ENCODE data around the gene FAM222B.

DNA sequence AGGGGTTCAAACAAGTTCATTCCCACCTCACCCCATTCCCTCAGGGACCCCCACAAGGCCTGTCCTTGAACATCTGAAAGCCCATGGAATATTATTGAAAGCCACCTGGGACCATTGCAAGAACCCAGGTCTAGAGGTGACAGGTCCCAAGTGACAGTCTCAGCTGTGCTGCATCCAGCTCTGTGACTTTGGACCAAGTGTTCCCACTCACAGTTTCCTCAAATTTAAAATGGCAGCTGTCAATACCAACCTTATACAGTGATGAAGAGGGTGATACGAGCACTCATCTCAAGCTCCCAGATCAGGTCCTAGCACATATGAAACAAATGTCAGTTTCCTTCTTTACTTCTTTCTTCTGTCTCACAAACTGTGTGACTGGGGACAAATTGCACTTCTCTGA is 21.4 kb upstream of the FAM222B start:
- no peak for TF ChIP-seq HDAC2 (IDR thresholded peaks at IDR 0.05)
- TF ChIP-seq, protein P1, sequence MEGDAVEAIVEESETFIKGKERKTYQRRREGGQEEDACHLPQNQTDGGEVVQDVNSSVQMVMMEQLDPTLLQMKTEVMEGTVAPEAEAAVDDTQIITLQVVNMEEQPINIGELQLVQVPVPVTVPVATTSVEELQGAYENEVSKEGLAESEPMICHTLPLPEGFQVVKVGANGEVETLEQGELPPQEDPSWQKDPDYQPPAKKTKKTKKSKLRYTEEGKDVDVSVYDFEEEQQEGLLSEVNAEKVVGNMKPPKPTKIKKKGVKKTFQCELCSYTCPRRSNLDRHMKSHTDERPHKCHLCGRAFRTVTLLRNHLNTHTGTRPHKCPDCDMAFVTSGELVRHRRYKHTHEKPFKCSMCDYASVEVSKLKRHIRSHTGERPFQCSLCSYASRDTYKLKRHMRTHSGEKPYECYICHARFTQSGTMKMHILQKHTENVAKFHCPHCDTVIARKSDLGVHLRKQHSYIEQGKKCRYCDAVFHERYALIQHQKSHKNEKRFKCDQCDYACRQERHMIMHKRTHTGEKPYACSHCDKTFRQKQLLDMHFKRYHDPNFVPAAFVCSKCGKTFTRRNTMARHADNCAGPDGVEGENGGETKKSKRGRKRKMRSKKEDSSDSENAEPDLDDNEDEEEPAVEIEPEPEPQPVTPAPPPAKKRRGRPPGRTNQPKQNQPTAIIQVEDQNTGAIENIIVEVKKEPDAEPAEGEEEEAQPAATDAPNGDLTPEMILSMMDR (IDR thresholded peaks at IDR 0.05), result no peak
- TF ChIP-seq, protein P2, sequence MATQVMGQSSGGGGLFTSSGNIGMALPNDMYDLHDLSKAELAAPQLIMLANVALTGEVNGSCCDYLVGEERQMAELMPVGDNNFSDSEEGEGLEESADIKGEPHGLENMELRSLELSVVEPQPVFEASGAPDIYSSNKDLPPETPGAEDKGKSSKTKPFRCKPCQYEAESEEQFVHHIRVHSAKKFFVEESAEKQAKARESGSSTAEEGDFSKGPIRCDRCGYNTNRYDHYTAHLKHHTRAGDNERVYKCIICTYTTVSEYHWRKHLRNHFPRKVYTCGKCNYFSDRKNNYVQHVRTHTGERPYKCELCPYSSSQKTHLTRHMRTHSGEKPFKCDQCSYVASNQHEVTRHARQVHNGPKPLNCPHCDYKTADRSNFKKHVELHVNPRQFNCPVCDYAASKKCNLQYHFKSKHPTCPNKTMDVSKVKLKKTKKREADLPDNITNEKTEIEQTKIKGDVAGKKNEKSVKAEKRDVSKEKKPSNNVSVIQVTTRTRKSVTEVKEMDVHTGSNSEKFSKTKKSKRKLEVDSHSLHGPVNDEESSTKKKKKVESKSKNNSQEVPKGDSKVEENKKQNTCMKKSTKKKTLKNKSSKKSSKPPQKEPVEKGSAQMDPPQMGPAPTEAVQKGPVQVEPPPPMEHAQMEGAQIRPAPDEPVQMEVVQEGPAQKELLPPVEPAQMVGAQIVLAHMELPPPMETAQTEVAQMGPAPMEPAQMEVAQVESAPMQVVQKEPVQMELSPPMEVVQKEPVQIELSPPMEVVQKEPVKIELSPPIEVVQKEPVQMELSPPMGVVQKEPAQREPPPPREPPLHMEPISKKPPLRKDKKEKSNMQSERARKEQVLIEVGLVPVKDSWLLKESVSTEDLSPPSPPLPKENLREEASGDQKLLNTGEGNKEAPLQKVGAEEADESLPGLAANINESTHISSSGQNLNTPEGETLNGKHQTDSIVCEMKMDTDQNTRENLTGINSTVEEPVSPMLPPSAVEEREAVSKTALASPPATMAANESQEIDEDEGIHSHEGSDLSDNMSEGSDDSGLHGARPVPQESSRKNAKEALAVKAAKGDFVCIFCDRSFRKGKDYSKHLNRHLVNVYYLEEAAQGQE (IDR thresholded peaks at IDR 0.05), result no peak
- TF ChIP-seq POLR2A (IDR thresholded peaks at IDR 0.05; ENCODE audit: low read length), result no peak

Data from A549 (cell line).